ENCODE data around the gene PRMT9. TPM values are rescaled to one million over a fixed set of nuclear protein-coding genes. Genes with fewer than 3 reads are reported as not detected.

The PRMT9 gene
- total RNA-seq, 3 donors from 2014 or later (not counting 1 experiment from before 2014, with no cell fraction given): 13.4 to 16.6 (median 13.7) TPM

- ATAC-seq: no peak
- H3K4me3 Mint-ChIP-seq: no peak overlapping the region
- H3K27ac ChIP-seq (ENCODE audit: low read length): no peak overlapping the region
- no peak overlapping the region for H3K4me3 ChIP-seq (ENCODE audit: low read length)
- H3K27me3 ChIP-seq (ENCODE audit: control insufficient read depth, insufficient read depth, low read length): no peaks in the 10 kb centered on the region
- no peaks in the 10 kb centered on the region for H3K36me3 Mint-ChIP-seq
- 98% methylated on average over 7 of the region's 8 CpGs for WGBS (ENCODE audit: insufficient coverage)
- intact Hi-C loops (cut with micrococcal nuclease): no loop called here
- no peaks in the 10 kb centered on the region for H3K4me1 Mint-ChIP-seq
- no peaks in the 10 kb centered on the region for H3K36me3 ChIP-seq (ENCODE audit: control insufficient read depth, insufficient read depth, low read length)
- no peaks in the 10 kb centered on the region for H3K9me3 ChIP-seq (ENCODE audit: control insufficient read depth, insufficient read depth, low read length)
- H3K27me3 Mint-ChIP-seq (ENCODE audit: low read depth in 2 of 2): peaks cover 10 to 20% of the 10 kb centered on the region in 2 donors
- DNase-seq: no peak
- H3K27ac Mint-ChIP-seq: no peak overlapping the region
- no peak for TF ChIP-seq CTCF (IDR thresholded peaks at IDR 0.05)
- H3K4me1 ChIP-seq (ENCODE audit: control insufficient read depth, insufficient read depth, low read length): no peaks in the 10 kb centered on the region
- no peaks in the 10 kb centered on the region for H3K9me3 Mint-ChIP-seq
These were observed 30.8 kb upstream of the PRMT9 start for GRCh38 chr4:147714575-147715401.

- no peak overlapping the region for H3K27ac Mint-ChIP-seq
- DNase-seq: no peak
- no peak for TF ChIP-seq CTCF (IDR thresholded peaks at IDR 0.05)
- H3K4me3 Mint-ChIP-seq: no peak overlapping the region
- Histone ChIP-seq H3K9me3 (ENCODE audit: control insufficient read depth, insufficient read depth, low read length) (no peaks in the 10 kb centered on the region), H3K27ac (ENCODE audit: low read length) (no peak overlapping the region), H3K4me1 (ENCODE audit: control insufficient read depth, insufficient read depth, low read length) (no peaks in the 10 kb centered on the region), H3K4me3 (ENCODE audit: low read length) (no peak overlapping the region), H3K36me3 (ENCODE audit: control insufficient read depth, insufficient read depth, low read length) (no peaks in the 10 kb centered on the region), H3K27me3 (ENCODE audit: control insufficient read depth, insufficient read depth, low read length) (no peaks in the 10 kb centered on the region)
- ATAC-seq: no peak
- 73% methylated on average over 4 of the region's 5 CpGs for WGBS (ENCODE audit: insufficient coverage)
- peaks cover 0 to 3% of the 10 kb centered on the region in 2 donors for H3K27me3 Mint-ChIP-seq (ENCODE audit: low read depth in 2 of 2)
- H3K36me3 Mint-ChIP-seq: no peaks in the 10 kb centered on the region
- no peaks in the 10 kb centered on the region for H3K9me3 Mint-ChIP-seq
- intact Hi-C loops (cut with micrococcal nuclease): loop anchor here (2.0 kb wide), 1 partner anchor 191 kb away; no protein-coding TSS in a partner anchor
- peaks cover 8 to 9% of the 10 kb centered on the region in 2 donors for H3K4me1 Mint-ChIP-seq
These were observed 26.0 kb upstream of the PRMT9 start for GRCh38 chr4:147709999-147710398.

- H3K4me1 Mint-ChIP-seq: peaks cover 8 to 9% of the 10 kb centered on the region in 2 donors
- H3K4me1 ChIP-seq (ENCODE audit: control insufficient read depth, insufficient read depth, low read length): no peaks in the 10 kb centered on the region
- ATAC-seq: peak; percentile 65 to 86 (median 80)
- no peak overlapping the region for H3K27ac Mint-ChIP-seq
- DNase-seq: peak; percentile 27 to 79
- 60% methylated on average over 6 of the region's 7 CpGs for WGBS (ENCODE audit: insufficient coverage)
- no peak overlapping the region for H3K27ac ChIP-seq (ENCODE audit: low read length)
- intact Hi-C loops (cut with micrococcal nuclease): loop anchor here (1.0 to 2.0 kb wide), 2 partner anchors 158 to 189 kb away; no protein-coding TSS in a partner anchor
- H3K36me3 ChIP-seq (ENCODE audit: control insufficient read depth, insufficient read depth, low read length): no peaks in the 10 kb centered on the region
- H3K9me3 ChIP-seq (ENCODE audit: control insufficient read depth, insufficient read depth, low read length): no peaks in the 10 kb centered on the region
- no peak overlapping the region for H3K4me3 ChIP-seq (ENCODE audit: low read length)
- H3K9me3 Mint-ChIP-seq: no peaks in the 10 kb centered on the region
- no peaks in the 10 kb centered on the region for H3K27me3 ChIP-seq (ENCODE audit: control insufficient read depth, insufficient read depth, low read length)
- H3K27me3 Mint-ChIP-seq (ENCODE audit: low read depth in 2 of 2): peaks cover 0 to 3% of the 10 kb centered on the region in 2 donors
- H3K36me3 Mint-ChIP-seq: no peaks in the 10 kb centered on the region
- peak; percentile 92 for TF ChIP-seq CTCF (IDR thresholded peaks at IDR 0.05)
- H3K4me3 Mint-ChIP-seq: no peak overlapping the region
These were observed 24.1 kb upstream of the PRMT9 start for GRCh38 chr4:147707892-147708672.

Data from natural killer cell (primary cell).